Lung (tissue), 12 donors: ENCODE results near the gene PNLDC1. TPM values are rescaled to one million over a fixed set of nuclear protein-coding genes. Genes with fewer than 3 reads are reported as not detected.
A peak's percentile ranks its signal among the peaks of the same experiment; 100 is the strongest.

Experiments used
- ATAC-seq: fragments of 200-7000 bp; cut with Tn5 transposase; one replicate; pipeline ENCODE4 v1.9.1; 2020; ENCODE audit warnings: moderate number of reproducible peaks; ENCODE audit not compliant: insufficient read depth, low FRiP score
- DNase-seq, 3 donors: peaks; one replicate each; pipeline ENCODE4 v3.0.0-alpha.2; 2013 to 2017
- H3K27ac ChIP-seq, 2 donors: one replicate each; pipeline ENCODE4 v1.5.1; 2013; ENCODE audit warnings: mild to moderate bottlenecking in 2 of 2, moderate library complexity in 2 of 2, control low read depth in 1 of 2, inconsistent platforms in 1 of 2, low read depth in 1 of 2, low read length in 1 of 2
- H3K27me3 ChIP-seq, 3 donors: one replicate each; pipeline ENCODE4 v1.5.1; 2013; ENCODE audit warnings: low read length in 2 of 3; ENCODE audit not compliant: control insufficient read depth in 3 of 3, insufficient read depth in 3 of 3
- H3K36me3 ChIP-seq, 4 donors: one replicate each; pipeline ENCODE4 v1.5.1; 2013; ENCODE audit warnings: low read length in 4 of 4, mild to moderate bottlenecking in 1 of 4, moderate library complexity in 1 of 4; ENCODE audit not compliant: control insufficient read depth in 4 of 4, insufficient read depth in 4 of 4
- H3K4me1 ChIP-seq, 5 donors: one replicate each; pipeline ENCODE4 v1.5.1; 2013; ENCODE audit warnings: low read length in 5 of 5, mild to moderate bottlenecking in 2 of 5, moderate library complexity in 1 of 5; ENCODE audit not compliant: control insufficient read depth in 5 of 5, insufficient read depth in 5 of 5
- H3K4me3 ChIP-seq: one replicate; pipeline ENCODE4 v1.5.1; 2013; ENCODE audit warnings: mild to moderate bottlenecking, control low read depth, moderate library complexity
- H3K9ac ChIP-seq, 2 donors: one replicate each; pipeline ENCODE4 v1.5.1; 2013; ENCODE audit warnings: low read length in 2 of 2, control low read depth in 1 of 2; ENCODE audit not compliant: insufficient read depth in 1 of 2
- H3K9me3 ChIP-seq, 4 donors: one replicate each; pipeline ENCODE4 v1.5.1; 2013; ENCODE audit warnings: low read length in 3 of 4, mild to moderate bottlenecking in 1 of 4, moderate library complexity in 1 of 4; ENCODE audit not compliant: control insufficient read depth in 4 of 4, insufficient read depth in 3 of 4
- CTCF ChIP-seq: IDR thresholded peaks from 2 replicates; pipeline ENCODE4 v1.5.1; 2012; ENCODE audit warnings: mild to moderate bottlenecking; ENCODE audit errors: control extremely low read depth, extremely low read depth
- WGBS, 2 donors: extraction: QIAGEN DNeasy Blood & Tissue Kit; methylation state at CpG; one replicate each; pipeline ENCODE4 v1.1.7; 2013; 5-methylcytosine and 5-hydroxymethylcytosine counted together
- polyA plus RNA-seq, 2 donors: library from polyadenylated mRNA; stranded (reverse); fragments of 200-250 nt; gene quantifications; one replicate each; pipeline ENCODE4 v1.2.1, GENCODE V29; 2013
- total RNA-seq, 2 donors: library from RNA; depleted of rRNA in 1 of 2; stranded (reverse); fragments of >200 nt in 1 of 2; gene quantifications; one replicate each; pipeline ENCODE4 v1.2.1, GENCODE V29; 2014 to 2021
- donor health status: control.
- donor health status: control.
- donor health status: Bipolar disorder and iron deficiency.
- donor health status: healthy.
- donor health status: DM: yes; HTN: yes; CAD: no.

The PNLDC1 gene
- total and polyA plus RNA-seq, 4 donors, result 0.14 to 0.28 (median 0.21) TPM

- peaks cover 7 to 27% (median 9%) of the 10 kb centered on the region in 5 donors for H3K4me1 ChIP-seq
- no peaks in the 10 kb centered on the region for H3K9me3 ChIP-seq
- WGBS, 2 donors, result 0% methylated on average over 55 to 60 of the region's 60 CpGs
- peaks cover 8 to 36% (median 18%) of the 10 kb centered on the region in 4 donors for H3K36me3 ChIP-seq
- peak overlapping the region; percentile 90 for H3K4me3 ChIP-seq
- DNase-seq (peak; percentile 24 to 59 (median 29)), ATAC-seq (peak; percentile 1)
- H3K27ac ChIP-seq, result peak overlapping the region; percentile 92 to 93
- TF ChIP-seq CTCF, result no peak
- no peaks in the 10 kb centered on the region for H3K27me3 ChIP-seq
- peak overlapping the region; percentile 59 to 93 for H3K9ac ChIP-seq
Measured at GRCh38 chr6:159788753-159789376, 11.2 kb upstream of the PNLDC1 start.

- Histone ChIP-seq H3K4me3 (peak within 1 kb of the TSS; percentile 90), H3K9me3 (no peaks in the 10 kb centered on the region), H3K36me3 (peaks cover 6 to 35% (median 19%) of the 10 kb centered on the region in 4 donors), H3K27me3 (no peaks in the 10 kb centered on the region), H3K27ac (peak within 1 kb of the TSS; percentile 92 to 93), H3K9ac (peak within 1 kb of the TSS; percentile 65 to 95), H3K4me1 (peaks cover 7 to 27% (median 9%) of the 10 kb centered on the region in 5 donors)
- DNase-seq (peak; percentile 100), ATAC-seq (peak; percentile 91)
- WGBS, 2 donors, result 0% methylated on average over 63 to 64 of the region's 64 CpGs
- TF ChIP-seq CTCF, result no peak
Measured at GRCh38 chr6:159789377-159790148, 10.5 kb upstream of the PNLDC1 start, which contains the start of gene TCP1. Gene TCP1 (minus strand): TSS chr6:159789602. CDS start chr6:159789468, 134 bp downstream.

GRCh38 chr6:159790149-159790955, 9.7 kb upstream of the PNLDC1 start, which contains the start of gene MRPL18:
Gene MRPL18 (plus strand): TSS chr6:159790467. CDS start chr6:159790588, 121 bp downstream.
- ATAC-seq (peak; percentile 84), DNase-seq (peak; percentile 97 to 99 (median 99))
- 0% methylated on average over 56 of the region's 56 CpGs for WGBS, 2 donors
- Histone ChIP-seq H3K9ac (peak within 1 kb of the TSS; percentile 65 to 95), H3K4me1 (peaks cover 8 to 27% (median 9%) of the 10 kb centered on the region in 5 donors), H3K27me3 (no peaks in the 10 kb centered on the region), H3K4me3 (peak within 1 kb of the TSS; percentile 90), H3K9me3 (no peaks in the 10 kb centered on the region), H3K36me3 (peaks cover 2 to 27% (median 14%) of the 10 kb centered on the region in 4 donors), H3K27ac (peak within 1 kb of the TSS; percentile 92 to 93)
- no peak for TF ChIP-seq CTCF
